ENCODE data around the gene CLCNKA.
"Not testable (repeated sequence)": the region's sequence is repeated elsewhere in the genome, so short reads cannot be mapped to it uniquely, and the experiment has no call there.

CLCNKA gene

DNA sequence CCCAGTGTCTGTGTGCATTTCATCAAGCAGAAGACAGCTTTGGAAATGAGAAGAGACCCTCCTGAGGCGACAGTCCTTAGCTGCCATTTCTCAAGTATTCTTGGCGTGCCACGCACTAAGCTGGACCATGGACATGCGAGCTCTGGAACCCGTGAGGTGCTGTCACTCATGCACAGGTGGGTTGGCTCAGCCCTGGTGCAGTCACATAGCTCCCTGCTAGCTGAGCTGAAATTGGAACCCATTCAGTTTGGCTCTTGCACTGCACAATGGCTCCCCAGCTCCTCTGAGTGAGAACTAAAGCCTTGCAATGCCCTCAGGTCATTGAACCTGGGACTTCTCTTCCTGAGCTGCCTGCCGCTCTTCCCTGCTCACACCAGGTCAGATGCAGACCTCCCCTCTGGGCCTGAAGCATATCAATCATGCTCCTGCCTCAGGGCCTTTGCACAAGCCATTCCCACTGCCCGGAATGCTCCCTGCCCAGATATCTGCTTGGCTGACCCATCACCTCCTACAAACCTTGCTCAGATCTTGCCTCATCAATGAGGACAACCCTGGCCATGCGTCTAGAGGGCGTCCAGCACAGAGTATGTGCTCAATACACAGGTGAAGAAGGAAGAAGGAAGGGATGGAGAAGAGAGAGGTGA lies 24.1 kb upstream of the CLCNKA start:
- no peak for DNase-seq

DNA sequence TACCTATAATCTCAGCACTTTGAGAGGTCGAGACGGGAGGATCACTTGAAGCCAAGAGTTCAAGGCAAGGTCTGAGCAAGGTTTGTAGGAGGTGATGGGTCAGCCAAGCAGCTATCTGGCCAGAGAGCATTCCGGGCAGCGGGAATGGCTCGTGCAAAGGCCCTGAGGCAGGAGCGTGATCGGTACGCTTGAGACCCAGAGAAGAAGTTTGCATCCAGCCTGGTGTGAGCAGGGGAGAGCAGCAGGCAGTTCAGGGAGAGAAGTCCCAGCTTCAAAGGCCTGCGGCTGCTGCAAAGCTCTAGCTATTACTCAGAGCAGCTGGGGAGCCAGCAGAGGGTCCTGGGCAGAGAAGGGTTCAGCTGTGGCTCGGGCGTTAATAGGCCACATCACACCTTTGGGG lies 22.9 kb upstream of the CLCNKA start:
- no peak for DNase-seq

DNA sequence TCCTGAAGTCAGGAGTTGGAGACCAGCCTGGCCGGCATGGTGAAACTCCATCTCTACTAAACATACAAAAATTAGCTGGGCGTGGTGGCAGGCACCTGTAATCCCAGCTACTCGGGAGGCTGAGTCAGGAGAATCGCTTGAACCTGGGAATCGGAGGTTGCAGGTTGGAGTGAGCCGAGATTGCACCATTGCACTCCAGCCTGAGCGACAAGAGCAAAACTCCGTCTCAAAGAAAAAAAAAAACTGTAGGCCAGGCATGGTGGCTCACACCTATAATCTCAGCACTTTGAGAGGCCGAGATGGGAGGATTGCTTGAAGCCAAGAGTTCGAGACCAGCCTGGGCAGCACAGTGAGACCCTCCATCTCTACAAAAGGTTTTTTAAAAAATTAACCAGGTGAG lies 20.6 kb upstream of the CLCNKA start:
- not testable (repeated sequence) for DNase-seq

DNA sequence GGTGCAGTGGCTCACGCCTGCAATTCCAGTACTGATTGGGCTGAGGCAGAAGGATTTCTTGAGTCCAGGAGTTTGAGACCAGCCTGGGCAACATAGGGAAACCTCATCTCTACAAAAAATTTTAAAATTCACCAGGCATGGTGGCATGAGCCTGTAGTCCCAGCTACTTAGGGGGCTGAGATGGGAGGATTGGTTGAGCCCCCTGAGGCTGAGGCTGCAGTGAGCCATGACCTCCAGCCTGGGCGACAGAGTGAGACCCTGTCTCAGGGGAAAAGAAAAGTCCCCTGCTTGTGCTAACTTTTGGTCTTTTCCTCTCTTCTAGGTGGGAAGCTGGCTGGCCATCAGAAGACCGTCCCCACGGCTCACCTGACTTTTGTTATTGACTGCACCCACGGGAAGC lies 16.2 kb upstream of the CLCNKA start:
- DNase-seq: no peak

DNA sequence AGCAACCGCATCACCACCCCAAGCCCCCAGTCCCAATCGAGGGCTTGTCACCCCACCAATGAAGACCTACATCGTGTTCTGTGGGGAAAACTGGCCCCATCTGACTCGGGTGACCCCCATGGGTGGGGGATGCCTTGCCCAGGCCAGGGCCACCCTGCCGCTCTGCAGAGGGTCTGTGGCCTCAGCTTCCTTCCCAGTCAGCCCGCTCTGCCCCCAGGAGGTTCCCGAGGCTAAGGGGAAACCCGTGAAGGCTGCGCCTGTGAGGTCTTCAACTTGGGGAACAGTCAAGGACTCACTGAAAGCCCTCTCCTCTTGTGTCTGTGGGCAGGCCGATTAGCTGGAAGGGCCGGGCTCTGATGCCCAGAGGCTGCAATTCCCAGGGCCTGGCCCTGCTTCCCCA lies 15.8 kb upstream of the CLCNKA start:
- DNase-seq: no peak

DNA sequence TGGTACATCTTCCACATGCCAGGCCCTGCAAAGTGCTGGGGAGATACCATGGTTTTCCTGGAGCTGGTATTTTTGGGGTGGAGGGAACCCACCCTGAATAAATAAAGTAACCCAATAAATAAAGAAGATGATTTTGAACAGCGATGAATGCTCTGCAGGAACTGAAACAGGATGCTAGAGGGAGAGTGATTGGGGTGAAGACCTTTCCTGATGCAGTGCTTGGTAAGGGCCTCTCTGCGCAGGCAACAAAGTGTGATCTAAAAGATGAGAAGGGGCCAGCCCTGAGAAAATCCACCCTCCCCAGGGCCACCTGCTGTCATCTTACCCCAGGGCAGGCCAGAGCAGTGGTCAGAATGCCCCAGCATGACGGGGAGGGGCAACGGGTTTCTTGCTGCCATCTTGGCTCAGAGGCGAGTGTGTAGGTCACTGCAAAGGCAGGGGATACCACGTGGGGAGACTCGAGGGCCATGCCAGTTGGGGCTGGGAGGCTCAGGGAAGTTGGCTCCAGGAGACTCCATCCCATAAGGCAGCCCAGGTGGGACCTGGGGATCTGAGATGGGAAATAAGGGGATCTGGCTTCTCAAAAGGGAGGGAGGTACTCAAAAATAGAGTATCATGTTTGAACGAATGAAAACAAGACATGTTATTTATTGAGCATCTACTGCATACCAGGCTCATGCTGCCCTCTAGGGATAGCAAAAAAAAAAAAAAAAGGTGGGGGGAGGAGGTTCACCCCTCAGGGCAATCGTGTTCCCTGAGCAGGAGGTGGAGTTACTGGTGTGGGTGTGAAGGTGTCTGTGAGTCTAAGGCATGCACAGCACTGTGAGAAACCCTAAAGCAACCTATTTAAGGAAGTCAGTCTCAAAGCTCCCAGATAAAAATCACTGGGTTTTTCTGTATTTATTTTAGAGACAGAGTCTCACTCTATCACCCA lies 15.0 kb upstream of the CLCNKA start:
- DNase-seq: peak in 1 of 5 experiments; percentile 63

DNA sequence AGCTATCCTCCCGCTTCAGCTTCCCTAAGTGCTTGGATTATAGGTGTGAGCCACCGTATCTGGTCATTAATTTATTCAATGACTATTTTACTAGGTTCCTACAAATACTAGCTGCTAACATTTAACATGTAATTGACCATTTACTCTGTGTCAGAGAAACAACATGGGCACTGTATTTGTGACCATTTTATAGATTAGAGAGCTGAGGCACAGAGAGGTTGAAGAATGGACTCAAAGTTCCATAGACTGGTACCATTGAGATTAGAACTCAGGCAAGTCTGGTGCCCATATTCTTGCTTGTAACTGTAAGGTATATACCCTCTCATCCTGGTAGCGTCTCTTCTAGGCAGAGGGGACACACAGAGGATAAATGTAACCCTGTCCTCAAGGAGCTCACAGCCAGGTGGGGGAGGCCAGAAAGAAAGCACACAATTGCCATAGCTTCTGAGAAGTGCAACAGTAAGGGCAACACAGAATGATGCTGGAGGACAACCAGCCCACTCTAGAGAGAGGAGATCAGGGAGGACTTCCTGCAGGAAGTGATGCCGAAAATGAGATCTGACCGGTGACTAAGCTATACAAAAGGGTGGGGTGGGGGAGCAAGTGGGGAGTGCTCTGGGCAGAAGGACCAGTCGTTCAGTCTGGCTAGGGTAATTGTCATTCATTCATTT lies 14.0 kb upstream of the CLCNKA start:
- DNase-seq: no peak

DNA sequence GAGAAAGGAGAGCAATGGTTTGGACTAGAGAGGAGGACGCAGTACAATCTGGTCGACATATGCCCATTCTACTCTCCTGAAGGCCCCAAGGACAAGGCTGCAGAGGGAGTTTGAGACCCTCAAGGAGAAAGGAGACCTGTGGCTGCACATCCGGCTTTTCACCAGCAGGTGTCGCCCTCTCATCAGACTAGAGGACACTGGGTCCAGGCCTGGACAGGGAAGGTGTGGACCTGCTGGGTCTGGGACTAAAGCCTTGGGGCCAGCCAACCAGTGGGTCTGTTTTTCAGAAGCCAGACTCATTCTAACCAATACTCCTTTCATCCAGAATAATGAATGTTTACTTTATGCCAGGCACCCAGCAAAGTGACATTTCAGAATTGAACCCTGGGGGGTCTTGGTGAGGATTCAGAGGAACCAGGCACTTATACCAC lies 12.8 kb upstream of the CLCNKA start:
- peak; percentile 33 to 63 (median 46) for DNase-seq

DNA sequence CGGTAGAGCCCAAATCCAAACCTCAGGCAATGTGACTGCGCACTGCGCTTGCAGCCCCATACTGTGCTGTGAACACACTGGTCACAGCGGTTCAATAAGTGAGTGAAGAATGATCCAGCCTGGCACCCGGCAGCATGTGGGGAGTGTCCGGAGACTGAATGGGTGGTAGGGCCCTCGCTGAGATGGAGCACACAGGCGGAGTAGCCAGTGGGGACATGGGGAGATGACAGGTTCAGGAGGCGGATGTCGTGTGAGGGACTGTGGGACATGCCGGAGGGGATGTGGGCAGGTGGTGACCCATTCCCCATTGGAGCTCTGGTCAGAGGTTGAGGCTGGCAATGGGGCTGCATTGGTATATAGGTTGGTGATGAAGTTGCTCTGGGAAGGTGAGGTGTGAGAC lies 12.2 kb upstream of the CLCNKA start:
- DNase-seq: no peak

DNA sequence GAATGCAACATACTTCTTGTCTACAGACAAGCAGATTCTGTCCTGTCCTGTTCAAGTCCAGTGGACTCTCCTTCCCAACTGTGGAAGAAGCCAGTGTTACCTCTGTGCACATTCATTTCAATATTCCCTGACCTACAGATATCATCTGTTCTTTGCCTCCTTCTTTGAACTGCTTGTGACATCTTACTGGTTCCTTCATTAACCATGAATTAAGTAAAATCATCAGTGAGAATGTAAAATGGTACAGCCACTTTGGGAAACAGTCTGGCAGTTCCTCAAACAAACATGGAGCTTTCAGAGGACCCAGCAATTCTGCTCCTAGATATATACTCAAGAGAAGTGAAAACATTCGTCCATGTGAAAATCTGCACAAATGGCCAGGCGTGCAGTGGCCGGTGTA lies 11.0 kb upstream of the CLCNKA start:
- DNase-seq: no peak

DNA sequence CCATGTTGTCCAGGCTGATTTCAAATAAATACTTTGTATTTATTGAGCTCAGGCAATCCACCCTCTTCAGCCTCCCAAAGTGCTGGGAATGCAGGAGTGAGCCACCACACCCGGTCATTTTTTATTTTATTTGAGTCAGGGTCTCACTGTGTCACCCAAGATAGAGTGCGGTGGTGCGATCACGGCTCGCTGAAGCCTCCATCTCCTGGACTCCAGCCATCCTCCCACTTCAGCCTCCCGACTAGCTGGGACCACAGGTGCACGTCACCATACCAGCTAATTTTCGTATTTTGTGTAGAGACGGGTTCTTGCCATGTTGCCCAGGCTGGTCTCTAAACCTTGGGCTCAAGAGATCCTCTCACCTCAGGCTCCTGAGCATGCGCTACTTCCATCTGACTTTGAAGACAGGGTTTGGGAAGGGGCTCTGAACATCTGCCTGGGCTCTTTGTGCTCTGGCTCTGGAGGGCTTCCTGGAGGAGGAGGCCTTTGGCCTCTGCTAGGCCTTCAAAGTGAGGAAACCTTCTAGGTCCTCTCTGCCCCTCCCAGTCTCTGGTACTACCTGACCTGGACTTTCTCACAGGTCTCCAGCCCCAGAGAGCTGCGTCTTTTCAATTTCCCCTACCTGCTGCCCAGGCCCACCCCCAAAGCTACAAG lies 9.8 kb upstream of the CLCNKA start:
- DNase-seq: no peak

DNA sequence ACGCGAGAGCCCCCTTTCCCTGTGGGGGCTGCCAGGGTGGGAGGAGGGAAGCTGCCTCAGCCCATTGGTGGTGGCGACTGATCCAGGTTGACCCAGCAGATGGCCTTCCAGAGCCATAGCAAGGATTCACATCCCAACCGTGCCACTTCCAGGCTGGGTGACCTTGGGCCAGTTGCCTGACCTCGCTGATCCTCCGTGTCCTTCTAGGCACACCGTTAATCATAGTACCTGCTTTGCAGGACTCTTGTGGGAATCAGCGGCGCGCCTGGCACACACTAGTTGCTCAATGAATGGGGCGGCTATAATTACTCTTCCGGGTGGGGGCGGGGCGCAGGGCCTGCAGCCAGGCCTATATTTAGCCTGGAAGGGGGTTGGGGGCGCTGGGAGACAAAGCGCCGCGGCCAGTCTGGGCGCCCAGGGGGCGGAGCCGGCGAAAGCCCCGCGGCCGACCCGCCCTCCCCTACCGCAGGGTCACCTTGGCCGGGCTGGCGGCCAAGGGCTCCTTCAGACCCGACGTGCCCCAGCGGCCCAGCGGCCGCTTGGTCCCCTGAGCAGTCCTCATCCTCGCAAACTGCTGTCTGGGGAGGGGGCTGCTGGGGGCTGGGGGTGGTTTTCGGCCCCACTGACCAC lies 9.1 kb upstream of the CLCNKA start:
- DNase-seq: peak in 1 of 5 experiments; percentile 32

DNA sequence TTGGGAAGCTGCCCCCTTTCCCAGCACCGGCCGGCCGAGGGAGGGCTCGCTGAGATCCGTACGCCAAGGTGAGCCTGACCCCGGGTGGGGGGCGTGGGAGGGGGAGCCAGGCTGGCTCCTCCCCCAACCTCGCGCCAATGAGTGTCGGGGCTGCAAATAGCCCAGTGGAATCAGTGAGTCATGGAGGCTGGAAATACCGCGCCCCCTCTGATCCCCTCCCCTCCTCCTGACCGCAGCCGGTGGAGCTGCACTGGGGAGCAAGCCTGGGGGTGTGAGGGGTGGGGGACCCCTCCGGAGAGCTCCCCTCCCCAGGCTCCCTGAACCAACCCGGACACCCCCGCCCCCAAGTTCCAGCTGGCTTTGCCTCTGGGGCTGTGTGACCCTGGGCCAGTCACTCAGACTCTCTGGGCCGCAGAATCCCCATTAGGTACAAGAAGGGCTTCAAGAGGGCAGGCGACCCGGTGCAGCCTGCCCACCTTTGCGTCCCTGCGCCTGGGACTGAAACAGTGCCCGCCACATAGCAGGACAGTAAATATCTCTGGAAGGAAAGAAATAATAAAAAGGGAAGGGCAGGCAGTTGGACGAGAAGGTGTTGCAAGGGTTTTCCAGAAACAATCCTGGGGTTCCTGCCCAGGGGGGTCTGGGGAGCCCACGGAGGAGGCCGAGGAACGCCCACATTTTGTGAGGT lies 8.5 kb upstream of the CLCNKA start:
- no peak for DNase-seq

DNA sequence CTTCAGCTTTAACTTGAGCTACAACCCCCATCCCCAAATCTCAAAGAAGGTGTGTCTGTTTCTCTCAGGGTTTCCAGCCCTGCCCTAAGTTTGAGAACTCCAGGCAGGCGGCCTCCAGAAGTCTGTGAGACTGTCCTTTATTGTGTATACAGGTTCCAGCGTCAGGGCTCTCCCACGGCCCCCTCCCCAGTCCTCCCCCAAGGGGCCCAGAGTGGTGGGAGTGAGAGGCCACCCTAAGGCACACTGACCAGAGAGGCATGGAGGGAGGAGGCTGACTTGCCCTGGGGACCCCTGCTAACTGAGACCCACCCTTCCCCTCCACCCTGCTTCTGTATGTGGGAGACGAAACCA lies 8.0 kb upstream of the CLCNKA start:
- no peak for DNase-seq

DNA sequence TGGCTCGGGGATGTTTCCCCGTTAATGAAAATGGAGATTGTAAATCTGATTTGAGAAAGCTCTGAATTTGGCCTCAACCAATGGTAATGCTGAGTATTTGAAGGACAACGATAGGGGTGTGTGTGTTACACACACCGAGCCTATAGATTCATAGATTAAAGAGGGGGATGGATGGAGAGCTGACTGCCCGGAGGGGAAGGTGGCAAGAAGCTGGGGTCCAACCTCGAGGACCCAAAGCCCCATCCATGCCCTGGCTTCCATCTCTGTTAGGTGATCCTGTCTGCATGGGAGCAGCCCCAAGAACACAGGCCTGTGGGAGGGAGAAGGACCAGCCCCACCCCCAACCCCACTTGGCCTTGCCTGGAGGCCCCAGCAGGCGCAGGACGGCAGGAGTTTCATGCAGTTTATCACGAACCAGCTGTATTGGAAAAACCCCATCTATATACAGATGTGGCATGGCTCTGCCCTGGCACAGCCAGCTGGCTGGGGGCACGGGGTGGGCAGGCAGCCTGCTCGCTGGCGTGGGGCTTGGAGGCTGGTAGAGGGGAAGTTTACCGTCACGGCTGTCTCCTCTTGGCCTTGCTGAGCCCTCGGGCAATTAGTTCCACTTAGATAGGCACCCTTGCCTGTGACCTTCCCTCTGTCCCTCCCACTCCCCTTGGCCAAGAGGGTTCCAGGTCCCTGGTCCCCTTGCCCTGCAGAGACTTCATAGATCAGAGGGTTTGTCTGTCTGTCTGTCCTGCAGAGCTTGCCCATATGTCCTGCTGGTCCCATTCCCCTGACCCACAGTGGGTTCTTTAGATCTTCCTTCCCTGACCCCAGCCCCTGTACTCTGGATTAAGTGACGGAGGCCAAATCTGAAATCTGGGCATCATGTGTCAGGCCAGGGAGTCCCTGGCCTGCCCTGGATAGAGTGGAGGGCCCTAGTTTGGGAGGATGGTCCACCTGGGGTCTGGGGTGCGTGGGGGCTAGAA lies 7.0 kb upstream of the CLCNKA start:
- no peak for DNase-seq

DNA sequence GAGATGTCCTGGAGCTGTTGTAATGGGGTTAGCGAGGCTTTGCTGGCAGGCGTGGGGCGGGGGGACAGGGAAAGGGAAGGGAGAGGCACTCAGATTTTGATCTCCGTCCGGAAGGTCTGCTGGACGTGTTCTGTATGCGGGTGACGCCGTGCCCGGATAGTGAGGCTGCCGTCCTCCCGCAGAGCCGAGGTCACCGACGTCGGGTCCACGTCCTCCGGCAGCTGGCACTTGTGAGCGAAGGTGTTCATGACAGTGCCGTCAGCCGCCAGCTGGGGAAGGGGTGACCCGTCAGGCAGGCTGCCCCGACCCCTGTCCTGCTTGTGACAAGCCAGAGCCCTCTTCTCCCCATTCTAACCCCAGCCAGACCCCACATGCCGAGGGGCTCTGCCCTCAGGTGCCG lies 6.3 kb upstream of the CLCNKA start:
- no peak for DNase-seq

DNA sequence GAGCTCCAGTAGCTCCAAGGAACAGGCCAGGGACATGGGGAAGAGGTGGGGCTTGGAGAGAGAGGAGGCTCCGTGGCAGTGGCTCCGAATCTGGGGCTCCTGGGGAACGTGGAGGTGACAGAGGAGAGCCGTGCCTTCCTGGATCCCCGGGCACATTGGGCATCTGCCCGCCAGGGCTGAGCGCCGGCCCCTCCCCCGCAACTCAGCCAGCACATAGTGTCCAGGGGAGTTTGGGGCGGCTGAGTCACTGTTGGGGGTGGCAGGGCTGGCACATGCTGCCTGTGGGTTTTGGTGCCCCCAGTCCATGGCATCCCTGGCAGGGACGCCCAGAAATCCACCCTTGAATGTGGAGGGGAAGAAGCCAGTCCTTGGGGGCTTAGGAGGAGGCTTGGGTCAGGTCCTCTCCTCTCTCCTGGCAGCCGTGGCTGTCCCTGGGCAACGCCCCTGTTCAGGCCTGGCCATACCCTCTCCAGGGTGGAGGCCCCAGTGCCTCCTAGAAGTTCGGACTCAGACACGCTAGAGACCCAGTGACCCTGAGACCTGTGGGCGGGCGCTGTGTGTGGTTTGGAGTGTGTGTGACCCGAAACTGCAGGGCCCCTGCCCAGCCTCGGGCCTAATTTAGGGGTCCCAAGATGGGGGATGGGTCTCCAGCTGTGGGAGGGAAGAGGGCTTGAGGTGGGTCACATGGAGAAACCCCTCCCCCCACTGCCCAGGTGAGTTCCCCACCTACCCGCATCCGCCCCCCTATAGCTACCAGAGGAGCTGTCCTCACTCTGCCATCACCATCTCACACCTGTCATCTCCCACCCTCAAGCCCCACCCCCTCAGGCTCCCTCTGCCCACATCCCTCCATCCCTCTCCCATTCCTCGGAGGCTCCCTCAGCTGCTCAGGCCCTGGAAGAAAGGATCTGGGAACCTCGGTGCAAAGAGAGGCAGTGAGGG lies 5.6 kb upstream of the CLCNKA start:
- DNase-seq: no peak

DNA sequence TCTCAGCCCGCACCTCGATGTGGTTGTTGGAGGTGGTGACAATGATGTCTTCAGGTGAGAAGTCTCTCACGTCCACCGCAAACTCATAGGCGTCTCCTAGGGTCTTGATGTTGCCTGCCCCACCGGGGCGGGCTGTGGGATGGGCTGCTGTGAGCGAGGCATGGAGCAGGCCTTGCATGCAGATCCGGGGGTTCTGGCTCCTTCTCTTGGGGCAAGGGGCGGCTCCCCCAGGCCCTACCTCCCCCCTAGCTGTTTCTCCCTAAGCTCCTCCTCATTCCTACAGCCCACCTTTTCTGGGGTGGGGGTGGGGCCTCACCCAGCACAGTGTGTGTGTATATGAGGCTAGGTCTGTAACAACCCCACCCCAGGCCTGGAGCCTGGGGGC lies 4.8 kb upstream of the CLCNKA start:
- DNase-seq: no peak

DNA sequence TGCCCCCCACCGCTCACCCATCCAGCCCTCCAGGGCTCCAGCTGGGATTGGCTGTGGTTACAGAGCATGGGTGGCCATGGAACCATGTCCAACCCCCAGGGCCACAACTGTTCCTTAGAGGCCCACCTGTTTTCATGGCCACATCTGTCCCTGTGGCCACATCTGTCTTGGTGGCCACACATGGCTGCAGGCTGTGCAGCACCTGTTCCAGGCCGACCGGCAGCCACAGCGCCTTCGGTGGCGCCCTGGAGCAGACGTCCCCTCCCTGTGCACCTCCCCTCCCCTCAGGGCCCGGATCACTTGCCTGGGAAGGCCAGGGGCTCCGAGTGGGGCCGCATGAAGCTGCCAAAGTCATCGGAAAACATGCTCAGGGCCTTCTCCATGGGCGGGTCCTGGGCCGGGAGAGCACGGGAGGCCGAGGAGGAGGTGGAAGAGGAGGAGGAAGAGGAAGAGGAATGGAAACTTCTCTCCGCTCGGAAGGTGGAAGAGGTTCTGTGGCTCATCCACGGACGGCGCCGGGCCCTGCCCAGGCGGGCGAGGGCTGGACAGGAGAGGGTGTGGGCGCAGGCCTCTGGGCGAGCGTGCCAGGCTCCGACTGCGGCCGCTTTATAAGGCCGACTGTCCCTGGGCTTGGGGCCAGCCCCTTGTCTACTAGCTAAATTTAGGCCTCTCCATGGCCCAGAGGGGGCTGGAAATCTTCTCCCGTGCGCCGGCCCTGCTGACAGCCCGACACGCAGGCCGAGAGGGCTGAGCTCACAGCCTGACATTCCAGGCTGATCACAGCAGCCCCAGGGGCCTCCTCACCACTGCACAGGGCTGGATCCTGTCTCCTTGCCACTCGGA lies 4.2 kb upstream of the CLCNKA start, which contains the start of gene HSPB7:
Gene HSPB7, minus strand, starts transcription at position 583 of the 843 bp plus-strand sequence. Its CDS starts 80 bp downstream, at position 503.
- DNase-seq: no peak
